ENCODE data around the gene AJAP1.

AJAP1 gene

DNA sequence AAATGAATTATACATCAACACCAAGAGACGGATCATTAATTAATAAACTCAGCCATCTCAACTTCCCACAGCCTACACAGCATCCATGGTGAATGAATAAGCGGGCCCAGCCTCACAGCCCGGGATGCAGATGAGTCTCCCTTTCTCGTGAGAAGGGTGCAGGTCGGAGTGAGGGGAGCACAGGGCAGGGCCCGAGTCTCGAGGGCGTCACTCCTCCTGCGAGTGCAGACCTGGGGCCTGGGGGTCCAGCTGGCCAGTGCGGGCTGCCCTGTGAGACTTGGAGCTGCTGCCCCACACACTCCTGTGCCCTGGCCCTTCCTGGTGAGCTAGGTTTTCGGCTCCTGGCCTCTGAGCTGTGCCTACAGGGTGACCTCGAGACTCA is 74.7 kb downstream of the AJAP1 start:
- TF ChIP-seq, protein P1, sequence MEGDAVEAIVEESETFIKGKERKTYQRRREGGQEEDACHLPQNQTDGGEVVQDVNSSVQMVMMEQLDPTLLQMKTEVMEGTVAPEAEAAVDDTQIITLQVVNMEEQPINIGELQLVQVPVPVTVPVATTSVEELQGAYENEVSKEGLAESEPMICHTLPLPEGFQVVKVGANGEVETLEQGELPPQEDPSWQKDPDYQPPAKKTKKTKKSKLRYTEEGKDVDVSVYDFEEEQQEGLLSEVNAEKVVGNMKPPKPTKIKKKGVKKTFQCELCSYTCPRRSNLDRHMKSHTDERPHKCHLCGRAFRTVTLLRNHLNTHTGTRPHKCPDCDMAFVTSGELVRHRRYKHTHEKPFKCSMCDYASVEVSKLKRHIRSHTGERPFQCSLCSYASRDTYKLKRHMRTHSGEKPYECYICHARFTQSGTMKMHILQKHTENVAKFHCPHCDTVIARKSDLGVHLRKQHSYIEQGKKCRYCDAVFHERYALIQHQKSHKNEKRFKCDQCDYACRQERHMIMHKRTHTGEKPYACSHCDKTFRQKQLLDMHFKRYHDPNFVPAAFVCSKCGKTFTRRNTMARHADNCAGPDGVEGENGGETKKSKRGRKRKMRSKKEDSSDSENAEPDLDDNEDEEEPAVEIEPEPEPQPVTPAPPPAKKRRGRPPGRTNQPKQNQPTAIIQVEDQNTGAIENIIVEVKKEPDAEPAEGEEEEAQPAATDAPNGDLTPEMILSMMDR (IDR thresholded peaks at IDR 0.05; ENCODE audit: extremely low read depth, missing control alignments), result no peak
- no peak for DNase-seq (ENCODE audit: low spot score)

DNA sequence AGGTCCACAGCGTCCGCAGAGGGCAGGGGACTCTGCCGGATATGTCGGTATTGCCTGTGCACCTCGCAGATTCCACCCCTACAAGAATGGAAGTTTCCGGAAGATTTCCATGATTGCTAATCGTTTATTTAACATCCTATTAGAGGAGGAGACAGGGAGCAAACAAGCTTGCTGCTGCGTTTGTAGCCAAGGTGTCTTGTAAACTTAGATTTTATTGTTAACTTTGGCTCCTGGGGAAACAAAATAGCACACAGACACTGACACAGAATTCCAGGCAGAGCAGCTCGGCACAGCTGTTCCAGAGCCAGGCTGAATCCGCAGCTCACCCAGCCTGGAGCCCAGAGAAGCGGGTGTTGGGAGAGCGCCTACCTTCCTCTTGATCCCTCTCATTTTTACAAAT is 75.7 kb downstream of the AJAP1 start:
- TF ChIP-seq, protein P1 (IDR thresholded peaks at IDR 0.05; ENCODE audit: extremely low read depth, missing control alignments), result no peak
- no peak for DNase-seq (ENCODE audit: low spot score)

DNA sequence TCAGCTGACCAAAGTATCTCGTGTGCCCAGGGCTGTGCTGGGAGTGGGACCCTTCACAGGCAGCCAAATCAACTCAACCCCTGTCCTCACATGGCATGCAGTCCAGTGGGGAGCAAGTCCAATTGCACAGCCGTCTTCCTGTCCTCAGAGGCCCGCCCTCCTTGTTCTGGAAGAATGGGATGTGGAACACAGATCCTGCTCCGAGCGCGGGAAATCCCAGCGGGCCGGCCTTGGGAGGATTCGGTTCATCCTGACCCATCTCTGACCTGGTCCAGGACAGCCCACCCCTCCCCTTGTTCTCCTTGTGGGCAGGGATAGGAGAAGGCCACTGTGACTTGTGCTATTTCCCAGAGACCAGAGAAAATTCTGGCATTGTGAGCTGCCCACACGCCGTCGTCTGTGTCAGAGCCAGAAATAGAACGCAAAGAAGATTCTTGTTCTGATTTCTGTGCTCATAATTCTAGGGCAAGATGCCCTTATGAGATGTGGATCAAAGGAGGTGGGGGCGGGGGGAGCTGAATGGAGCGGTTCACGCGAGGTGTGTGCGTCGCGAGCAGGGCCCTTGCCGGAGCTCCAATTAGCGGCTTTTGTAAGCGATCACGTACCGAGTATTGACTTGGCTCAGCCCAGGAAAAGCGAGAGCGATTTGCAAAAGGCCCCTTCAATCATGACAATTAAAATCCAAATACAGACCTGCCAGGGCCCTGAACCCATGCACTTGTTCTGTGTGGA is 79.2 kb downstream of the AJAP1 start:
- DNase-seq (ENCODE audit: low spot score), result no peak
- TF ChIP-seq, protein P1 (IDR thresholded peaks at IDR 0.05; ENCODE audit: extremely low read depth, missing control alignments), result no peak

DNA sequence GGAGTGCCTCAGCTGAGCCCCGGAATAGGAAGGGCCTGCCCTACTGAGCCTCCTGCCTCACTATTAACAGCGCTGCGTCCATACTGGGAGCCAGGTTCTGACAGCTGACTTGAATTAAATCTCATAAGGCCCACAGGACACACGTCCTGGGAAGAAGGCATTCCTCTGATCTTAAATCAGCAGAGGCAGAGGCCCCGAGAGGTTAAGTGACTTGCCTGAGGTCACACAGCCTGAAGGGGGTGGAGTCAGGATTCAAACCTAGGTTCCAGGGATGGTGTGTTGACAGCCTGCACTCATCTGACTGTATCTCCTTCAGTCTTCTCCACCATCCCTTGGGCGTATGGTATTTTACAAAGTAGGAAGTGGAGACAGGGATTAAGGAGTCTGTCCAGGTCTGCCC is 79.8 kb downstream of the AJAP1 start:
- no peak for DNase-seq (ENCODE audit: low spot score)
- TF ChIP-seq, protein P1 (IDR thresholded peaks at IDR 0.05; ENCODE audit: extremely low read depth, missing control alignments), result no peak

DNA sequence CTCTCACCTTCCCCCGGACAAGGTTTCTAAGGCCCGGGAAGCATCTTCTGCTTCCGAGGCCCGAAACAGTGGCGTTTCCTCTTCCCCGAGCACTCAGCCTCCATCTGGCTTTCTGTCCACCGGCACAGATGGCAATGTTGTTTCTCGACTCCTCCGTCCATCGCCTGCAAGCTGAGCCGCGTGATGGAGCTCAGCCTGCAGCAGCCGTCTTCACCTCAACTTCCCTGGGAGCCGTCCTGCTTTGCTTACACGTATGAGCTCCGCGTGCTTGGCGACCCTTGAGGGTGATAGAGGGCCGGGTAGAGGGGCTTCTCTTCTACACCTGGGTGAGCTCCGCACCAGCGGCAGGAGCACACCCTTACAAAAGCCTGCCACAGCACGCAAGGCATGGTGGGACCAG is 80.4 kb downstream of the AJAP1 start:
- no peak for DNase-seq (ENCODE audit: low spot score)
- TF ChIP-seq, protein P1 (IDR thresholded peaks at IDR 0.05; ENCODE audit: extremely low read depth, missing control alignments), result no peak

DNA sequence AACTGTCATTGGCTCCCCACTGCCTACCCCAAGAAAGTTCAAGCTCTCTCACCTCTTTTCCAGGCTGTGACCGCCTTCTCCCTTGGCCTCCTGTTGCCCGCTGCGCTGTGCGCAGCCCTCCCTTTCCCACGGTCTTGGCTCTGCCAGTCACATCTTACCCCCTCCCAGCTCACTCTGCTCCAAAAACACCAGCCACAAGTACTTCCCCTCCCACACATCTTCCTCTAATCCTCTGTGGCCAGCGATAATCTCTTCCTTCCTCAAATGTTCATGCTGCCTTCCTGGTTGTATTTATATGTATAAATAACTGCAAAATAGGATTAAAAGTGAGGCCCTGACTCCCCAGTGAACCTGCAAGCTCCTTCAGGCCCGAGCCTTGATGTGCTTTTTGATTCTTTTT is 81.8 kb downstream of the AJAP1 start:
- no peak for DNase-seq (ENCODE audit: low spot score)
- TF ChIP-seq, protein P1 (IDR thresholded peaks at IDR 0.05; ENCODE audit: extremely low read depth, missing control alignments), result no peak

DNA sequence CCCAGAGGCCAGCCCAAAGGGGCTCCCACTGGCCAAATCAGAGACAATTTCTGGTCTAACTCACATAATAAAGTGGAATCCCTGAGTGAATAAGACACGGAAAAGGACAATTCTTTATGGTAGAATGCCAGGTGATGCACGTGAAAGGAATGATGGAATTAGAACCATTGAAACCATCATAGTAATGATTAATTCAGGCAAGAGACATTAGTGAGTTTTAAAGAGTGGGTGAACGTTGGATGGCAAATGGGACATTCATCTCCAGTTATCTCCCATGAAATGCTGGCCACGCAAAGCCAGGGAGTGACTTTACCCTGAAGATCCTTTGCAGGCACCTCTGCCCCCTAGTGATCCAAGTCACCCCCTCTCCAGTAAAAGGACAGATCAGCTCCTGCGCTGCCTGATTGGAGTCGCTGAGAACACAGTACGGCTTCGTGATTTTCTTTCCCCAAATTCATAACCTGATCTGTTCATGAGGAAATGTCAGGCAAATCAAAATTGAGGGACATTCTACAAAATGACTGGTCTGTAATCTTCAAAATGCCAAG is 87.5 kb downstream of the AJAP1 start:
- TF ChIP-seq, protein P1 (IDR thresholded peaks at IDR 0.05; ENCODE audit: extremely low read depth, missing control alignments), result no peak
- no peak for DNase-seq (ENCODE audit: low spot score)

Measured in GM20000 (cell line).